ENCODE measurements around the gene ATP2B2. TPM values are rescaled to one million over a fixed set of nuclear protein-coding genes. Genes with fewer than 3 reads are reported as not detected.

The ATP2B2 gene
- total RNA-seq, 4 donors from 2014 or later, result 0.11 to 0.42 (median 0.15) TPM; not detected in 1

DNA sequence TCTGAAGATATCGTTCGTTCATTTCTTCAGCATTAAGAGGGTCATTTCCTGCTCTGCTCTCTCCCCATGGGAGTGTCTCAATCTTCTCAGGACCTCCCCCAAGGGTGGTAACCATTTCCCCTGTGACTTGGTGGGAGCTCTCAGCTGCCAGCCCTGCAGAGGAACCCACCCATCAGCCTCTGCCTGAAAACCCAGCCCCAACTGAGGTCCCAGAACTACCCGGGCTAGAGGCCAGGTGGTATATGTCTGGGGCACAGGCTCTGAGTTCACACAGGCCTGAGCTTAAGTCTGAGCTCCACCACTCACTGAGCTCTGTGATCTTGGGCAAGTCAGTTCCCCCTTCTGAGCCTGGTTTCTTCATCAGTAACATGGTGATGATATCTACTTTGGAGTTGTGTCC is 10.0 kb upstream of the ATP2B2 start:
- H3K27me3 ChIP-seq, result no peaks in the 10 kb centered on the region
- TF ChIP-seq CTCF (IDR thresholded peaks at IDR 0.05) (no peak), POLR2A (IDR thresholded peaks at IDR 0.05) (no peak)
- no peaks in the 10 kb centered on the region for H3K4me1 ChIP-seq
- intact Hi-C loops (cut with DNase I), result no loop called here
- 81 to 83% methylated on average over 3 of the region's 3 CpGs for whole genome bisulfite sequencing, 2 donors
- H3K9me3 ChIP-seq, result no peaks in the 10 kb centered on the region
- no peaks in the 10 kb centered on the region for H3K36me3 ChIP-seq
- H3K27ac ChIP-seq, result no peak overlapping the region
- no peak for DNase-seq
- no peak overlapping the region for H3K4me3 ChIP-seq (replicated peaks in 1 of 3)

- DNase-seq, result no peak
- WGBS, 2 donors, result 66 to 83% methylated on average over 4 to 7 of the region's 8 CpGs
- Histone ChIP-seq H3K4me3 (replicated peaks in 1 of 3) (no peak overlapping the region), H3K36me3 (no peaks in the 10 kb centered on the region), H3K27ac (no peak overlapping the region), H3K4me1 (no peaks in the 10 kb centered on the region), H3K27me3 (no peaks in the 10 kb centered on the region), H3K9me3 (no peaks in the 10 kb centered on the region)
- no peak for TF ChIP-seq POLR2A (IDR thresholded peaks at IDR 0.05)
- TF ChIP-seq CTCF (IDR thresholded peaks at IDR 0.05), result no peak
- intact Hi-C loops (cut with DNase I), result no loop called here
These were observed 9.2 kb upstream of the ATP2B2 start for GRCh38 chr3:10514407-10515069.

GRCh38 chr3:10513306-10513705 is 7.9 kb upstream of the ATP2B2 start:
- TF ChIP-seq CTCF (IDR thresholded peaks at IDR 0.05), result no peak
- no peak for TF ChIP-seq POLR2A (IDR thresholded peaks at IDR 0.05)
- Histone ChIP-seq H3K4me1 (no peaks in the 10 kb centered on the region), H3K27me3 (no peaks in the 10 kb centered on the region), H3K27ac (no peak overlapping the region), H3K4me3 (replicated peaks in 1 of 3) (no peak overlapping the region), H3K9me3 (no peaks in the 10 kb centered on the region), H3K36me3 (no peaks in the 10 kb centered on the region)
- intact Hi-C loops (cut with DNase I), result no loop called here
- WGBS, 2 donors, result 93 to 94% methylated on average over 8 of the region's 8 CpGs
- no peak for DNase-seq

- TF ChIP-seq POLR2A (IDR thresholded peaks at IDR 0.05), result no peak
- TF ChIP-seq CTCF (IDR thresholded peaks at IDR 0.05), result no peak
- DNase-seq, result no peak
- intact Hi-C loops (cut with DNase I), result no loop called here
- Histone ChIP-seq H3K4me3 (replicated peaks in 1 of 3) (no peak overlapping the region), H3K27me3 (no peaks in the 10 kb centered on the region), H3K36me3 (no peaks in the 10 kb centered on the region), H3K9me3 (no peaks in the 10 kb centered on the region), H3K27ac (no peak overlapping the region), H3K4me1 (no peaks in the 10 kb centered on the region)
- 89 to 92% methylated on average over 6 of the region's 6 CpGs for WGBS, 2 donors
These were observed 7.3 kb upstream of the ATP2B2 start for GRCh38 chr3:10512687-10513086.

- DNase-seq, result no peak
- Histone ChIP-seq H3K4me1 (no peaks in the 10 kb centered on the region), H3K36me3 (no peaks in the 10 kb centered on the region), H3K27me3 (no peaks in the 10 kb centered on the region), H3K27ac (no peak overlapping the region), H3K4me3 (replicated peaks in 1 of 3) (no peak overlapping the region), H3K9me3 (no peaks in the 10 kb centered on the region)
- TF ChIP-seq POLR2A (IDR thresholded peaks at IDR 0.05), result no peak
- 47 to 55% methylated on average over 7 of the region's 7 CpGs for WGBS, 2 donors
- intact Hi-C loops (cut with DNase I), result no loop called here
These were observed 6.6 kb upstream of the ATP2B2 start for GRCh38 chr3:10511809-10512494.

Measured in thyroid gland (tissue), 4 donors.